ENCODE results near the gene NEUROD6. TPM values are rescaled to one million over a fixed set of nuclear protein-coding genes. Genes with fewer than 3 reads are reported as not detected.

The NEUROD6 gene
- total RNA-seq, 4 donors from 2014 or later = not detected

- no peak for TF ChIP-seq EP300 (IDR thresholded peaks at IDR 0.05)
- no peak for TF ChIP-seq CTCF (IDR thresholded peaks at IDR 0.05)
- no peak for TF ChIP-seq POLR2A (IDR thresholded peaks at IDR 0.05)
- no peak for DNase-seq (ENCODE audit: low spot score in 2 of 2)
- Histone ChIP-seq H3K4me3 (no peak overlapping the region), H3K9me3 (no peaks in the 10 kb centered on the region), H3K36me3 (no peaks in the 10 kb centered on the region), H3K27me3 (no peaks in the 10 kb centered on the region), H3K27ac (no peak overlapping the region), H3K4me1 (no peaks in the 10 kb centered on the region)
- WGBS, 2 donors = 84 to 91% methylated on average over 7 of the region's 7 CpGs
Measured at GRCh38 chr7:31307972-31308371, 32.6 kb downstream of the NEUROD6 start.

GRCh38 chr7:31305260-31305659 is 35.3 kb downstream of the NEUROD6 start:
- DNase-seq (ENCODE audit: low spot score in 2 of 2) = no peak
- H3K27me3 ChIP-seq = no peaks in the 10 kb centered on the region
- no peak overlapping the region for H3K4me3 ChIP-seq
- TF ChIP-seq EP300 (IDR thresholded peaks at IDR 0.05) (no peak), CTCF (IDR thresholded peaks at IDR 0.05) (no peak)
- no peaks in the 10 kb centered on the region for H3K36me3 ChIP-seq
- no peak overlapping the region for H3K27ac ChIP-seq
- 47 to 74% methylated on average over 1 of the region's 1 CpG for whole genome bisulfite sequencing, 2 donors
- no peaks in the 10 kb centered on the region for H3K4me1 ChIP-seq
- no peaks in the 10 kb centered on the region for H3K9me3 ChIP-seq

GRCh38 chr7:31304446-31304845 is 36.1 kb downstream of the NEUROD6 start:
- H3K9me3 ChIP-seq = no peaks in the 10 kb centered on the region
- no peak overlapping the region for H3K4me3 ChIP-seq
- H3K27me3 ChIP-seq = no peaks in the 10 kb centered on the region
- 64 to 70% methylated on average over 4 of the region's 4 CpGs for WGBS, 2 donors
- TF ChIP-seq CTCF (IDR thresholded peaks at IDR 0.05) (no peak), POLR2A (IDR thresholded peaks at IDR 0.05) (no peak), EP300 (IDR thresholded peaks at IDR 0.05) (no peak)
- no peak overlapping the region for H3K27ac ChIP-seq
- H3K4me1 ChIP-seq = no peaks in the 10 kb centered on the region
- H3K36me3 ChIP-seq = no peaks in the 10 kb centered on the region
- no peak for DNase-seq (ENCODE audit: low spot score in 2 of 2)

- Histone ChIP-seq H3K4me1 (no peaks in the 10 kb centered on the region), H3K27me3 (no peaks in the 10 kb centered on the region), H3K4me3 (no peak overlapping the region), H3K9me3 (no peaks in the 10 kb centered on the region), H3K36me3 (no peaks in the 10 kb centered on the region), H3K27ac (no peak overlapping the region)
- no peak for TF ChIP-seq EP300 (IDR thresholded peaks at IDR 0.05)
- no peak for TF ChIP-seq CTCF (IDR thresholded peaks at IDR 0.05)
- TF ChIP-seq POLR2A (IDR thresholded peaks at IDR 0.05) = no peak
- WGBS, 2 donors = 62 to 71% methylated on average over 7 of the region's 7 CpGs
- DNase-seq (ENCODE audit: low spot score in 2 of 2) = no peak
Measured at GRCh38 chr7:31302356-31302755, 38.2 kb downstream of the NEUROD6 start.

GRCh38 chr7:31299336-31299735 is 41.2 kb downstream of the NEUROD6 start:
- no peaks in the 10 kb centered on the region for H3K27me3 ChIP-seq
- H3K9me3 ChIP-seq = no peaks in the 10 kb centered on the region
- H3K4me3 ChIP-seq = no peak overlapping the region
- DNase-seq (ENCODE audit: low spot score in 2 of 2) = no peak
- TF ChIP-seq POLR2A (IDR thresholded peaks at IDR 0.05) (no peak), EP300 (IDR thresholded peaks at IDR 0.05) (no peak), CTCF (IDR thresholded peaks at IDR 0.05) (no peak)
- no peaks in the 10 kb centered on the region for H3K36me3 ChIP-seq
- H3K27ac ChIP-seq = no peak overlapping the region
- no peaks in the 10 kb centered on the region for H3K4me1 ChIP-seq
- 59 to 88% methylated on average over 1 of the region's 1 CpG for WGBS, 2 donors

Data from tibial nerve (tissue), 4 donors.